ENCODE measurements around the gene TAB2.

GRCh38 chr6:149373511-149373910 is 56.0 kb downstream of the TAB2 start:
- TF ChIP-seq, protein P1, sequence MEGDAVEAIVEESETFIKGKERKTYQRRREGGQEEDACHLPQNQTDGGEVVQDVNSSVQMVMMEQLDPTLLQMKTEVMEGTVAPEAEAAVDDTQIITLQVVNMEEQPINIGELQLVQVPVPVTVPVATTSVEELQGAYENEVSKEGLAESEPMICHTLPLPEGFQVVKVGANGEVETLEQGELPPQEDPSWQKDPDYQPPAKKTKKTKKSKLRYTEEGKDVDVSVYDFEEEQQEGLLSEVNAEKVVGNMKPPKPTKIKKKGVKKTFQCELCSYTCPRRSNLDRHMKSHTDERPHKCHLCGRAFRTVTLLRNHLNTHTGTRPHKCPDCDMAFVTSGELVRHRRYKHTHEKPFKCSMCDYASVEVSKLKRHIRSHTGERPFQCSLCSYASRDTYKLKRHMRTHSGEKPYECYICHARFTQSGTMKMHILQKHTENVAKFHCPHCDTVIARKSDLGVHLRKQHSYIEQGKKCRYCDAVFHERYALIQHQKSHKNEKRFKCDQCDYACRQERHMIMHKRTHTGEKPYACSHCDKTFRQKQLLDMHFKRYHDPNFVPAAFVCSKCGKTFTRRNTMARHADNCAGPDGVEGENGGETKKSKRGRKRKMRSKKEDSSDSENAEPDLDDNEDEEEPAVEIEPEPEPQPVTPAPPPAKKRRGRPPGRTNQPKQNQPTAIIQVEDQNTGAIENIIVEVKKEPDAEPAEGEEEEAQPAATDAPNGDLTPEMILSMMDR (IDR thresholded peaks at IDR 0.05) = no peak
- TF ChIP-seq POLR2A (IDR thresholded peaks at IDR 0.05) = no peak
